Activated naive CD8-positive, alpha-beta T cell treated with anti-CD3 and anti-CD28 coated beads for 36 hours (primary cell): ENCODE data around the gene GRIK4. TPM values are rescaled to one million over a fixed set of nuclear protein-coding genes. Genes with fewer than 3 reads are reported as not detected.

Experiments used
- total RNA-seq, 2 experiments: library from RNA; stranded (reverse); gene quantifications; one replicate each; pipeline ENCODE4 v1.2.3, GENCODE V29; 2021

The GRIK4 gene
- total RNA-seq, 2 experiments from 2014 or later = 0.40 to 0.43 TPM

Other genes starting within 250 kb of the GRIK4 start
- gene TLCD5, start 186.4 kb upstream of the GRIK4 start, total RNA-seq = under 1 TPM; 0.37 to 0.42 TPM
- gene ARHGEF12, start 175.3 kb upstream of the GRIK4 start, total RNA-seq = 10 to 100 TPM; 13.7 to 13.8 TPM